ENCODE data around the gene PRM1.
"Not testable (repeated sequence)": the region's sequence is repeated elsewhere in the genome, so short reads cannot be mapped to it uniquely, and the experiment has no call there.

The PRM1 gene

GRCh38 chr16:11296706-11297491 is 15.8 kb upstream of the PRM1 start:
- DNase-seq: no peak

DNA sequence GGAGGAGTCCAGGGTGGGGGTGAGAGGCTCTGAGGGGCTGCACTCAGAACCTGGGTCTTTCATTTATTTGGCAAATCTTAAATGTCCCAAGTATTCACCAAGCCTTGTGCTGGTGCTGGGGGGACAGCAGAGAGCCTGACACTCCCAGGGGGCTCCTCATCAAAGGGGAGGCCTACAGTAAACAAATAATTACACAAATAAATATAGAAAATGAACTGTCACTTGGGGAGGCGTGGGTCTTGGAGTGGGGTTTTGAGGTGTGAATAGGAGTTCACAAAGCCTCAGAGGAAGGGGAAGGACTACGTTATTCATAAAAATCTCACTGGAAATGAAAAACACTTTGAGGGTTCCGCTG is 15.2 kb upstream of the PRM1 start:
- no peak for DNase-seq

- DNase-seq: no peak
These were observed 14.5 kb upstream of the PRM1 start for GRCh38 chr16:11295672-11296071.

- DNase-seq: no peak
These were observed 11.1 kb upstream of the PRM1 start for GRCh38 chr16:11292076-11292748.

- DNase-seq: no peak
These were observed 10.1 kb upstream of the PRM1 start for GRCh38 chr16:11291091-11291703.

DNA sequence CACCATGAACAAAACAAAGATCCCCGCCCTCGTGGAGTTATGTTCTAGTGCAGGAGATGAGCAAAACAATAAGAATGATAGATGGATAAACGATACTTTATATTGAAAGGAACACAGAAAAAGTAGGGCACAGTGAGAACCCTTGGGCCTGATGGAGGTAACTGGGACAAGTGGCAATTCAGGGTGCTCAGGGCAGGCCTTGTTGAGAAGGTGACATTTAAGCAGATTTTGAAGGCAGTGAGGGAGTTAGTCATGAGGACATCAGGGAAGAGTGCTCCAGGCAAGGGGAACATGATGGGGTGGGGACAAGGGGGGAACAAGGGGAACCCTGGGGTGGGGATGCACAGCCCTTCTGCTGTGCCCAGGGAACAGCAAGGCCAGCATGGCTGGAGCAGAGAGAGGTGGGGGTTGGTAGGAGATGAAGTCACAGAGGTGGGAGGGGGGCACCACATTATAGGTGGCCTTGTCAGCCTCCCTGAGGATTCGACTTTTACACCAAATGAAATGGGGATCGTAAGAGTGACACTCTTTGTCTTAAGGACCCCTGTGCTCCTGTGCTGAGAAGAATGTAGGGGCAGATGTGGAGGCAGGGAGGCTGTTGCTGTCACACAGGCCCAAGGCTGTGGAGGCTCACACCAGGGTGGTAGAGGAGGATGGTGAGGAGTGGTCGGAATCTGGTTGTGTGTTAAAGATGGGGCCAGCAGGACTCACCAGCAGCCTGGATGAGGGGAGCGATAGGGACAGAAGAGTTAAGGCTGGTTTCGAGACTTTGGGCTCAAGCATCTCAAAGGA is 9.2 kb upstream of the PRM1 start:
- no peak for DNase-seq

DNA sequence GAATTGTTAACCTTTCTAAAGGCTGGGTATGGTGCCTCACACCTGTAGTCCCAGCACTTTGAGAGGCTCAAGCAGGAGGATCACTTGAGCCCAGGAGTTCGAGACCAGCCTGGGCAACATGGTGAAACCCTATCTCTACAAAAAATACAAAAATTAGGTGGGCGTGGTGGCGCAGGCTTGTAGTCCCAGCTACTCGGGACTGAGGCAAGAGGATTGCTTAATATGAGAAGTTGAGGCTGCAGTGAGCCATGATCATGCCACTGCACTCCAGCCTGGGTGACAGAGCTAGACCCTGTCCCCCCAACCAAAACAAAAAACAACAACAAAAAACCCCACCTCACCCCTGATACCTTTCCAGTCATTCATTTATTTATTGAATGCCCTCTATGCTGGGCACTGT is 8.6 kb upstream of the PRM1 start:
- not testable (repeated sequence) for DNase-seq

- DNase-seq: no peak
These were observed 8.1 kb upstream of the PRM1 start for GRCh38 chr16:11289202-11289601.

DNA sequence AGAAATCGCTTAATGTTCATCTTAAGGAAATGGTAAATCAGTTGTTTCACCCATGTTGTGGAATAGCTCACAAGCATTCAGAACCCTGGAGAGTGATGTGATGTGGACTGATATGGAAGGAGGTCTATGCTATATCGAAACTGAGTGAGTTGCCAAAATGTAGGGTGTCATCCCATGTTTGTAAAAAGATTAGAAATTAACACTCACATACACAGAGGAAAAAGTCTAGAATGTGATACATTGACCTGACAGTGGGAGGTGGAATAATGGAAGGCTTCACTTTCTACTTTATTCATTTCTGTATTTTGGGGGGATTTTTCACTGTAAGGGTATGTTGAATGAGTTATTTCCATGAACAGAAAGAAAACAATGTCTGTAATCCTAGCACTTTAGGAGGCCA is 4.7 kb upstream of the PRM1 start:
- no peak for DNase-seq

GRCh38 chr16:11283820-11284248 is 2.7 kb upstream of the PRM1 start:
- no peak for DNase-seq

DNA sequence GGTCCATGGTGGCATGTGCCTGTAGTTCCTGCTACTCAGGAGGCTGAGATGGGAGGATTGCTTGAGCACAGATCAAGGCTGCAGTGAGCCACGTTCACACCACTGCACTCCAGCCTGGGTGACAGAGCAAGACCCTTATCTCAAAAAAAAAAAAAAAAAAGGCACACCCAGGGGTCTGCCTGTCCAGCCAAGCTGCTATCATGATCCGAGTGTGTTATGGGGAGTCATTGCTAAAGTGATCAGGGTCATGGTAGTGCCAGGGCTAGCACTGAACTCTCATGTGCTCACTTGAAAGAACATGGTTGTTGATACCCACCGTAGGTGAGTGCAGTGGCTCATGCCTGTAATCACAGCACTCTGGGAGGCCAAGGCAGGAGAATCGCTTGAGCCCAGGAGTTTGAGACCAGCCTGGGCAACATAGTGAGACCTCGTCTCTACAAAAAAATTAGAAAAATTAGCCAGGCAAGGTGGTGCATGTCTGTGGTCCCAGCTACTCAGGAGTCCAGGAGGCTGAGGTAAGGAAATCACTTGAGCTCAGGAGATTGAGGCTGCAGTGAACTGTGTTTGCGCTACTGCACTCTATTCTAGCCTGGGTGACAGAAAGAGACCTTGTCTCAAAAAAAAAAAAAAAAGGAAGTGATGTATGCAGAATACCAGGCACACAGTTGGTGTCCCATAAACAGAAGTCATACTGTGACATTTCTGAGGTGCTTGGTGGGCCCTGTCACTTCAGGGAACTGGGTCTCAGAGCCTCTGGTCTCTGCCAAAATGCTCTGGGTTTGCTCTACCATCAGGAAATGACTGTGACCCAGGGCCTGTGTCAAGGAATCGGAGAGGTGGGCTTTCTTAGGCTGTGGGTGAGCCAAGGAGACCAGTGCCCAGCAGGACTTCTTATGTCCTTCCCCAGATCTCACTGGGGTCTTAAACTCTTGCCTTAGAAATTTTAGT is 2.2 kb downstream of the PRM1 start:
- no peak for DNase-seq

DNA sequence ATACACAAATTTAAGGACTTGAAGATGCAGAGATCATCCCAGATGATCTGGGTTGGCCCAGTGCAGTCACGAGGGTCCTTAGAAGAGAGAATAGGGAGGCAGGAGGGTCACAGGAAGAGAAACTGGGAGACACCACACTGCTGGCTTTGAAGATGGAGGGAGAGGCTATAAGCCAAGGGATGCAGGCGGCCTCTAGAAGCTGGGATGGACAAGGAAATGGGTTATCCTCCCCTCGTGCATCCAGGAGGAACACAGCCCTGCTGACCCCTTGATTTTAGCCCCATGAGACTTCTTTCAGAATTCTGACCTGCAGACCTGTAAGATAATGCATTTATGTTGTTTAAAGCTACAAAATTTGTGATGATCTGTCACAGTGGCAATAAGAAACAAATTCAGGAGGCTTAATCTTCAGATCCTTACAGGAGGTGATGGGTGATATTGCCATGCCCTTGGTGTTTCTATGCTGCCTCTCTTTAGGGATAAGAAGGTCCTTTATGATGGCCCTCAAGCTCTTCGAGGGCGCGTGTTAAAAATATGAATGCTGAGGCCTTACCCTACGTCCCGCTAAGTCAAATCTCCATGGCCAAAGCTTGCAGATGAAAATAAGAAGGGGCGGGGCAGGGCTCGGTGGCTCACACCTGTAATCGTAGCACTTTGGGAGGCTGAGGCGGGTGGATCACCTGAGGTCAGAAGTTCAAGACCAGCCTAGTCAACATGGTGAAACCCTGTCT is 3.4 kb downstream of the PRM1 start:
- DNase-seq: no peak

GRCh38 chr16:11276896-11277593 is 4.1 kb downstream of the PRM1 start:
- no peak for DNase-seq

DNA sequence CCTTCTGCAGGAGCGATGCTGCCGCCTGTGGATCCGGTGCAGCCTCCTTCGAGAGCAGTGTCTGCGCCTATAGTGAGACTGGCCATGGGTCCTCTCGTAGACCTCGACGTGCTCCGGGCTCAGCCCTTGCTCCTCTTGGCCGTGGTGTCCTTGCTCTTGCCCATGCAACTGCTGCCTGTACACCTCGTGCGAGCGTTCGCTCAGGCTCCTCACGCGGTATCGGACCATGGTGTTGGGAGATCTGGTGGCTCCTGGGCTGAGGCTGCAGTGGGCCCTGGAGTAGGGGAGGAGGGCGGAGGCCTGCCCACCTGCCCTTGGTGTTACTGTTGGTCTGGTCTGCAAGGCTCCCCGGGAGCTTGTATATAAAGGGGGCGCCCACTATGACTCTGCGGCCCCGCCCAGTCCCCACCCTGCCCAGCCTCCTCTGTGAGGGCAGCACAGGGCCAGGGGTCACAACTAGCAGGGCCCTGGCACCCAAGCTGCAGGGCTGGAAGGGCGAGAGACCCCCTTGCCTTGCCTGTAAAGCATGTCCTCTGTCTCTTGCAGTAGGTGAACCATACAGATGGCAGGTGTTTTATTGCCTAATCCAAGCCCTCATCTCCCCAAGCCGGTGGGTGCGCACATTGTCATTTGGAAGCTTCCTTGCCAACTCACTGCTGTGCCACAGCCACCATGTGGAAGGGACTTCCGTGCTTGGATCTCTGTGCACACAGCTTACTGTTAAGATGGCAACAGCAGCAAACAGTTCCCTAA is 4.8 kb downstream of the PRM1 start, which contains the start of gene PRM2:
Gene PRM2 (minus strand): TSS at position 338 of the 753 bp plus-strand sequence. CDS start 110 bp downstream, at position 228.
- DNase-seq: no peak

DNA sequence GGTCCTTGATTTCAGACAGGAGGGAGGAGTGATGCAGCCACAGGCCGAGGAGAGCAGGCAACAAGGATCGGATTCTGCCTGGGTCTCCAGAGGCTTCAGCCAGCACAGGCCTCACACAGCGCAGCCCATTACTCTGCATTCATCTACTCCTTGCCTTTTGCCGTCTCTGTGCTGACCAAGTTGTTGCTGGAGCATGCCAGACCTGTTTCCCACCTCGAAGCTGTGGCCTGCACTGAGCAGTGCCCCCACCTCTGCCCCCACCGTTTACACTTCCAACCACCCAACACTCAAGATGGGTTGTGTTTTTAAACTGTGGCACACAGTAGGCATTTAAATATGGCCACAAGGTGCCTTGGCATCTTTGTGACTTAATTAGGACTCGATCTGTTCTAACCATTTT is 6.2 kb downstream of the PRM1 start:
- DNase-seq: no peak

DNA sequence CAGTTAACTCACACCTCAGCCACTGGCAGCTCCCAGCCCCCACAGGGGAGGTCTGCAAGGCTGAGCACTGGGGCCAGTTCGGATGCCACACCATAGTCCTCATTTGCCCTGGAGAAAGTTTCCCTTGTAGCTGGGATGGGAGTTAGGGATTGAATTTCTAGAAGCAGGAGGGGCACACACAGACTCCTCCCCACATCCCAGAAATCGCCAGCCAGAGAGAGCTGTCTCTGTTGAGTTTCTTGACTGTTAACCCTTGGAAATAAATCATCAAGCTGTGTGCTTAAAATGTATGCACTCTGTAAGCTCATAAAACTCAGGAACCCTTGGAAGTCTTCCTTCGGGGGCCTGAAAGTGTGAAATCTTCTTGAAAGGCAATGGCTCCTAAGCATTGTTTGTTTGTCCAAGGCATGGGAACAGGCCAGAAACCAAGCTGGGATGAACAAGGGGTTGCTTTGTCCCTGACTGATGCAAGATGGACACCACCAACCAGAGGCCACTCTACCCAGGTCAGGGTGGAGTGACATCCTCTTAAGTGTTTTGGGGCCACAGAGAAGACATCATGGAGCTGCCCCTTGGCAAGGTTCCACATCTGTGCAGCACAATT is 7.3 kb downstream of the PRM1 start:
- no peak for DNase-seq

GRCh38 chr16:11272921-11273720 is 8.0 kb downstream of the PRM1 start, which contains the start of gene PRM3:
Gene PRM3, minus strand, starts transcription at chr16:11273629. Its CDS starts 34 bp downstream, at chr16:11273595.
- DNase-seq: no peak

- no peak for DNase-seq
These were observed 8.6 kb downstream of the PRM1 start for GRCh38 chr16:11272484-11272883.

Data from NCI-H2029 treated with DMSO at 0.1 percent for 48 hours (cell line).